ENCODE measurements around the gene ATG2B.

ATG2B gene

GRCh38 chr14:96394047-96394815 lies 31.1 kb upstream of the ATG2B start (continued):
- TF ChIP-seq, protein P1, sequence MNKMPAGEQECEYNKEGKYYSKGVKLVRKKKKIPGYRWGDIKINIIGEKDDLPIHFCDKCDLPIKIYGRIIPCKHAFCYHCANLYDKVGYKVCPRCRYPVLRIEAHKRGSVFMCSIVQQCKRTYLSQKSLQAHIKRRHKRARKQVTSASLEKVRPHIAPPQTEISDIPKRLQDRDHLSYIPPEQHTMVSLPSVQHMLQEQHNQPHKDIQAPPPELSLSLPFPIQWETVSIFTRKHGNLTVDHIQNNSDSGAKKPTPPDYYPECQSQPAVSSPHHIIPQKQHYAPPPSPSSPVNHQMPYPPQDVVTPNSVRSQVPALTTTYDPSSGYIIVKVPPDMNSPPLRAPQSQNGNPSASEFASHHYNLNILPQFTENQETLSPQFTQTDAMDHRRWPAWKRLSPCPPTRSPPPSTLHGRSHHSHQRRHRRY (tag by site-specific recombination; IDR thresholded peaks at IDR 0.05): no peak

- H3K9me3 ChIP-seq (ENCODE audit: control insufficient read depth, insufficient read depth, low read depth, low read length): no peaks in the 10 kb centered on the region
- no peaks in the 10 kb centered on the region for H3K36me3 ChIP-seq (ENCODE audit: control insufficient read depth in 2 of 2, insufficient read depth in 1 of 2, low read length in 2 of 2)
- H3K27ac ChIP-seq (ENCODE audit: extremely low read depth, low read depth, low read length): no peak overlapping the region
- POLR2A ChIA-PET: no interaction called here
- no peaks in the 10 kb centered on the region; the same call in 1 of the 2 replicates for H3K4me1 ChIP-seq (ENCODE audit: control insufficient read depth, insufficient read depth, low read length)
- TF ChIP-seq PRDM10 (tag by site-specific recombination; IDR thresholded peaks at IDR 0.05): no peak
- peak; percentile 84 for TF ChIP-seq ZNF548 (tag by site-specific recombination; IDR thresholded peaks at IDR 0.05)
- no peak for TF ChIP-seq ZNF350 (tag by site-specific recombination; IDR thresholded peaks at IDR 0.05)
- H3K4me3 ChIP-seq (ENCODE audit: low read depth, low read length): no peak overlapping the region
- CTCF ChIA-PET: no interaction called here
These were observed 30.0 kb upstream of the ATG2B start for GRCh38 chr14:96393071-96393691.

- Histone ChIP-seq H3K27ac (ENCODE audit: extremely low read depth, low read depth, low read length) (peak overlapping the region; percentile 3; the same call in 1 of the 2 replicates), H3K4me1 (ENCODE audit: control insufficient read depth, insufficient read depth, low read length) (no peaks in the 10 kb centered on the region; the same call in 1 of the 2 replicates), H3K4me3 (ENCODE audit: low read depth, low read length) (peak overlapping the region; percentile 60), H3K9me3 (ENCODE audit: control insufficient read depth, insufficient read depth, low read depth, low read length) (no peaks in the 10 kb centered on the region), H3K36me3 (ENCODE audit: control insufficient read depth in 2 of 2, insufficient read depth in 1 of 2, low read length in 2 of 2) (peaks cover 1 to 3% of the 10 kb centered on the region in 2 experiments; a peak in 2 of 3 replicates)
- ChIA-PET CTCF (no interaction called here), POLR2A (interaction anchor here (0.6 to 1.4 kb wide), 6 partner anchors 8 to 944 kb away, joined by 3 read pairs; partner anchors contain the start of gene GSKIP)
- TF ChIP-seq ZNF24 (tag by site-specific recombination; IDR thresholded peaks at IDR 0.05) (0 out of 2 replicates have a peak, but pooled peaks have one; percentile 42), ZNF600 (tag by site-specific recombination; IDR thresholded peaks at IDR 0.05) (peak; percentile 83), ZNF391 (tag by site-specific recombination; IDR thresholded peaks at IDR 0.05; ENCODE audit: borderline replicate concordance, low read depth) (no peak), ZBTB44 (tag by site-specific recombination; IDR thresholded peaks at IDR 0.05) (0 out of 2 replicates have a peak, but pooled peaks have one; percentile 18), ZNF37A (tag by site-specific recombination; IDR thresholded peaks at IDR 0.05) (0 out of 2 replicates have a peak, but pooled peaks have one; percentile 25), MYNN (tag by site-specific recombination; IDR thresholded peaks at IDR 0.05; ENCODE audit: borderline replicate concordance) (0 out of 2 replicates have a peak, but pooled peaks have one; percentile 44), ZFHX2 (tag by site-specific recombination; conservative IDR thresholded peaks at IDR 0.05) (peak; percentile 61), ZNF335 (tag by site-specific recombination; conservative IDR thresholded peaks at IDR 0.05) (peak; percentile 70), ZFP37 (tag by site-specific recombination; IDR thresholded peaks at IDR 0.05) (0 out of 2 replicates have a peak, but pooled peaks have one; percentile 52), ZBTB20 (tag by site-specific recombination; IDR thresholded peaks at IDR 0.05) (peak; percentile 80; the same call in 1 of the 2 replicates), ZBTB17 (tag by site-specific recombination; IDR thresholded peaks at IDR 0.05) (0 out of 2 replicates have a peak, but pooled peaks have one; percentile 37), SP3 (tag by site-specific recombination; IDR thresholded peaks at IDR 0.05) (peak; percentile 84), ZXDB (tag by site-specific recombination; IDR thresholded peaks at IDR 0.05) (peak; percentile 72; the same call in 1 of the 2 replicates), ZIC2 (tag by site-specific recombination; IDR thresholded peaks at IDR 0.05) (peak; percentile 93), ZNF791 (tag by site-specific recombination; IDR thresholded peaks at IDR 0.05) (no peak), KLF8 (tag by site-specific recombination; IDR thresholded peaks at IDR 0.05) (peak; percentile 97), ZNF629 (tag by site-specific recombination; IDR thresholded peaks at IDR 0.05) (peak; percentile 41; the same call in 1 of the 2 replicates), GLIS2 (tag by site-specific recombination; IDR thresholded peaks at IDR 0.05) (peak; percentile 89), ZNF571 (tag by site-specific recombination; IDR thresholded peaks at IDR 0.05) (no peak), ZBTB8A (tag by site-specific recombination; IDR thresholded peaks at IDR 0.05) (peak; percentile 97), ZSCAN30 (tag by site-specific recombination; IDR thresholded peaks at IDR 0.05) (peak; percentile 74)
These were observed 28.4 kb upstream of the ATG2B start for GRCh38 chr14:96391293-96392118.

Measured in HEK293 (cell line).